SK-N-SH treated with all-trans-retinoic acid at 6 μM for 48 hours (cell line): ENCODE measurements around the gene OSBPL2.

Experiments used
- ATAC-seq: fragments of 200-7000 bp; cut with Tn5 transposase; 3 replicates; pipeline ENCODE4 v1.9.1; 2020; ENCODE audit warnings: mild to moderate bottlenecking, moderate library complexity
- ARNTL ChIP-seq: fragments of 450-650 bp; formaldehyde crosslinking; IDR thresholded peaks from 2 replicates; pipeline ENCODE4 v1.5.0; 2020; ENCODE audit warnings: low read depth, mild to moderate bottlenecking, moderate library complexity, borderline replicate concordance
- BACH2 ChIP-seq: fragments of 250-450 bp; sonication (Bioruptor Pico); IDR thresholded peaks from 2 replicates; pipeline ENCODE4 v1.9.0; 2021; ENCODE audit warnings: mild to moderate bottlenecking, borderline replicate concordance
- CREB5 ChIP-seq: fragments of 250-450 bp; sonication (Bioruptor Pico); IDR thresholded peaks from 2 replicates; pipeline ENCODE4 v1.5.1; 2020; ENCODE audit warnings: low read depth, mild to moderate bottlenecking, moderate library complexity
- ESRRG ChIP-seq: fragments of 250-450 bp; sonication (Bioruptor Pico); IDR thresholded peaks from 2 replicates; pipeline ENCODE4 v1.6.1; 2021; ENCODE audit warnings: mild to moderate bottlenecking
- GLIS3 ChIP-seq: fragments of 250-450 bp; sonication (Bioruptor Pico); IDR thresholded peaks from 2 replicates; pipeline ENCODE4 v1.5.0; 2020; ENCODE audit warnings: mild to moderate bottlenecking, moderate library complexity
- ISL1 ChIP-seq: fragments of 250-450 bp; sonication (Bioruptor Pico); IDR thresholded peaks from 2 replicates; pipeline ENCODE4 v2.1.2; 2022; ENCODE audit warnings: mild to moderate bottlenecking, moderate library complexity
- OSR1 ChIP-seq: fragments of 250-450 bp; sonication (Bioruptor Pico); IDR thresholded peaks from 2 replicates; pipeline ENCODE4 v1.8.0; 2022; ENCODE audit warnings: moderate library complexity, mild to moderate bottlenecking, inconsistent platforms
- PATZ1 ChIP-seq: fragments of 250-450 bp; sonication (Bioruptor Pico); IDR thresholded peaks from 2 replicates; pipeline ENCODE4 v1.8.0; 2020; ENCODE audit warnings: mild to moderate bottlenecking, moderate library complexity, borderline replicate concordance
- POU6F1 ChIP-seq: fragments of 250-450 bp; sonication (Bioruptor Pico); IDR thresholded peaks from 2 replicates; pipeline ENCODE4 v1.8.0; 2021; ENCODE audit warnings: low read depth, mild to moderate bottlenecking, moderate library complexity, borderline replicate concordance
- PPARA ChIP-seq: fragments of 250-450 bp; sonication (Bioruptor Pico); IDR thresholded peaks from 2 replicates; pipeline ENCODE4 v1.5.0; 2020; ENCODE audit warnings: mild to moderate bottlenecking, borderline replicate concordance
- RARB ChIP-seq: fragments of 250-450 bp; sonication (Bioruptor Pico); IDR thresholded peaks from 2 replicates; pipeline ENCODE4 v1.8.0; 2021; ENCODE audit warnings: mild to moderate bottlenecking, moderate library complexity
- SNAI2 ChIP-seq: fragments of 250-450 bp; sonication (Bioruptor Pico); IDR thresholded peaks from 2 replicates; pipeline ENCODE4 v1.5.0; 2020; ENCODE audit warnings: mild to moderate bottlenecking, moderate library complexity
- TCF4 ChIP-seq: fragments of 250-450 bp; sonication (Bioruptor Pico); IDR thresholded peaks from 2 replicates; pipeline ENCODE4 v1.8.0; 2021; ENCODE audit warnings: mild to moderate bottlenecking, moderate library complexity, borderline replicate concordance
- TOX ChIP-seq: fragments of 250-450 bp; sonication (Bioruptor Pico); IDR thresholded peaks from 2 replicates; pipeline ENCODE4 v1.8.0; 2021; ENCODE audit warnings: mild to moderate bottlenecking, moderate library complexity, borderline replicate concordance
- ZC3H10 ChIP-seq: fragments of 250-450 bp; sonication (Bioruptor Pico); IDR thresholded peaks from 2 replicates; pipeline ENCODE4 v1.5.1; 2021; ENCODE audit warnings: mild to moderate bottlenecking, moderate library complexity
- ZFP3 ChIP-seq: fragments of 250-450 bp; sonication (Bioruptor Pico); IDR thresholded peaks from 2 replicates; pipeline ENCODE4 v1.5.0; 2020; ENCODE audit warnings: mild to moderate bottlenecking, moderate library complexity
- ZFP30 ChIP-seq: fragments of 450-650 bp; formaldehyde crosslinking; IDR thresholded peaks from 2 replicates; pipeline ENCODE4 v1.5.0; 2022; ENCODE audit warnings: mild to moderate bottlenecking, moderate library complexity
- ZNF565 ChIP-seq: fragments of 450-650 bp; formaldehyde crosslinking; conservative IDR thresholded peaks from 2 replicates; pipeline ENCODE4 v1.5.0; 2020; ENCODE audit warnings: low read depth, mild to moderate bottlenecking, moderate library complexity
- ZNF70 ChIP-seq: fragments of 450-650 bp; formaldehyde crosslinking; IDR thresholded peaks from 2 replicates; pipeline ENCODE4 v1.5.0; 2020; ENCODE audit warnings: mild to moderate bottlenecking, moderate library complexity
- ZNF8 ChIP-seq: fragments of 450-650 bp; formaldehyde crosslinking; IDR thresholded peaks from 2 replicates; pipeline ENCODE4 v1.5.0; 2020; ENCODE audit warnings: mild to moderate bottlenecking, moderate library complexity
- TF ChIP-seq, protein P1 (sequence below): fragments of 250-450 bp; sonication (Bioruptor Pico); IDR thresholded peaks from 2 replicates; pipeline ENCODE4 v1.5.1; 2021; ENCODE audit warnings: mild to moderate bottlenecking, moderate library complexity

The OSBPL2 gene

DNA sequence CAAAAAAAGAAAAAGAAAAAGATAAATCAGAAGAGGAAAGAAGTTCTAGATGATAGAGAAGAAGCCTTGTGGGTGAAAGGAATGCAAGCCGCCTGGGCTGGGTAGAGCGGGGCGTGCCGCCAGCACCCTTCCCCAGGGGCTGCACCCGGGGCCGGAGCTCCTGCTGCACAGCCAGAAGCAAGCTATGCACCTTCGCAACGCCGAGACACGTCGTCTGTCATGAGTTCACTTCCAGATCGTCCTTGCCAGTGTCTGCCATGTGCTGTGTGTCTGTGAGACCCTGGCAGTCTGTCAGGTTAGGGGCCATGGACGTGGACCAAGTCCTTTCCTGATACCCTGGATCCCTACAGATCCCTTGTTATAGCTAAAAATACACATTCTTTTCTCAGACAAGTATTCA is 38.9 kb downstream of the OSBPL2 start:
- TF ChIP-seq, protein P1, sequence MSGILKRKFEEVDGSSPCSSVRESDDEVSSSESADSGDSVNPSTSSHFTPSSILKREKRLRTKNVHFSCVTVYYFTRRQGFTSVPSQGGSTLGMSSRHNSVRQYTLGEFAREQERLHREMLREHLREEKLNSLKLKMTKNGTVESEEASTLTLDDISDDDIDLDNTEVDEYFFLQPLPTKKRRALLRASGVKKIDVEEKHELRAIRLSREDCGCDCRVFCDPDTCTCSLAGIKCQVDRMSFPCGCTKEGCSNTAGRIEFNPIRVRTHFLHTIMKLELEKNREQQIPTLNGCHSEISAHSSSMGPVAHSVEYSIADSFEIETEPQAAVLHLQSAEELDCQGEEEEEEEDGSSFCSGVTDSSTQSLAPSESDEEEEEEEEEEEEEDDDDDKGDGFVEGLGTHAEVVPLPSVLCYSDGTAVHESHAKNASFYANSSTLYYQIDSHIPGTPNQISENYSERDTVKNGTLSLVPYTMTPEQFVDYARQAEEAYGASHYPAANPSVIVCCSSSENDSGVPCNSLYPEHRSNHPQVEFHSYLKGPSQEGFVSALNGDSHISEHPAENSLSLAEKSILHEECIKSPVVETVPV (CRISPR knock-in tag) = no peak
- ATAC-seq = no peak

- TF ChIP-seq TCF4 (CRISPR knock-in tag) (no peak), CREB5 (CRISPR knock-in tag) (no peak), ZFP30 (CRISPR knock-in tag) (no peak), SNAI2 (CRISPR knock-in tag) (no peak), POU6F1 (CRISPR knock-in tag) (no peak), ZFP3 (CRISPR knock-in tag) (no peak), ZC3H10 (CRISPR knock-in tag) (no peak), PPARA (no peak), GLIS3 (no peak)
- ATAC-seq = no peak
Observed at GRCh38 chr20:62280303-62280702, 42.0 kb downstream of the OSBPL2 start.

DNA sequence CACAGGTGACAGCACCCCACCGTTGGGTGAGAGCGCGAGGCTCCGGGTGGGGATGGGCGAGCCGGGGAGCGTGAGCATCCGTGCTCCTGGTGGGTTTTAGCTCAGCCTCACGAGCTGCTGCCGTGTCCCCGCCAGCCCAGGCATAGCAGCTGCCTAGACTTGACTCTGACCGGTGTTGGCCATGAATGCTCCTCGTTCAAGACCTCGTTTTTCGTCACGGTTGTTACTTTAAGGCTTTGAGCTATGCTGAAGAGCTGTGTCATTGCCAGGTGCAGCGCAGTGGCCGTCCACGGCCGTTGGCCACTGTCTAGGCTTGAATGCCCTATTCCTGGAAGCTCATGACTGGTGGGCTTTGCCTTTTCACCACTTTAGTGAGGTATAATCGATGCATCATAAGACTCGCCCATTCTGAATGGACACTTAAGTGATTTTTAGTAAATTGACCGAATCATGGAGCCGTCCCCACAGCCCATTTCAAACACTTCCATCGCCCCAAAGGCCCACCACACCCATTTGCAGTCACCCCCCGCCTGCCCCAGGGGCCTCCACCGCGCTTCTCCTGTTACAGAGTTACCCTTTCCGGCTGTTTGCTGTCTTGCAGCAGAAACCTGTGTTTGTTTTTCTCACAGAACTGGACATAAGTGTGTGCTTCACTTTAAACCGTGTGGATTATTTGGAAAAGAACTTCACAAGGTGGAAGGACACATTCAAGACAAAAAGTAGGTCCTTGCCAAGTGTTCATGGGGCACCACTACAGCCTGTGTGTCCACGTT is 43.0 kb downstream of the OSBPL2 start:
- TF ChIP-seq GLIS3 = no peak
- no peak for TF ChIP-seq ZNF565 (CRISPR knock-in tag)
- no peak for TF ChIP-seq TOX (CRISPR knock-in tag)
- TF ChIP-seq ZNF8 = no peak
- ATAC-seq = no peak

DNA sequence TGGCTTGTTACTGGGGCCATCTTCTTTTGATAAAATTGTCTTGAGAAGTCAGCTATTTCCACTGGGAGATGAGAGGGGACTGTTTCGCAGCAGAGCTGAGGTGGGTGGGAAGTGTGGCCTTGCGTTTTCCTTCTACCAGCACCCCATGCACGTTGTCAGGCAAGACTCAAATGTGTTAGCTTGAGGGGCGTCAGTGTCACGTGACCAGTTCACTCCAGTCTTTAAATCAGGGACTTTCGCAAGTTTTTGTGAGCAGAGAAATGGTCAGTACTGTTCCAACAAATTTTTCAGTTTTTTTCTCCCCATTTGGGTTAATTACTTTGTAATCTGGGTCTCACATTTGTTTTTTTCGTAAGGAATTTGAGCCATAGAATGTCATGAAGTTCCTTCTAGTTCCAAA is 43.8 kb downstream of the OSBPL2 start:
- ATAC-seq = no peak
- TF ChIP-seq PPARA (no peak), ESRRG (no peak), ISL1 (no peak), ZFP30 (CRISPR knock-in tag) (no peak), SNAI2 (CRISPR knock-in tag) (no peak), PATZ1 (CRISPR knock-in tag) (no peak), ZNF565 (CRISPR knock-in tag) (no peak), POU6F1 (CRISPR knock-in tag) (no peak), ZC3H10 (CRISPR knock-in tag) (no peak), CREB5 (CRISPR knock-in tag) (no peak), TOX (CRISPR knock-in tag) (no peak), ZNF8 (no peak), TCF4 (CRISPR knock-in tag) (no peak), ARNTL (CRISPR knock-in tag) (no peak), ZFP3 (CRISPR knock-in tag) (no peak), OSR1 (CRISPR knock-in tag) (no peak), ZNF70 (CRISPR knock-in tag) (no peak), RARB (CRISPR knock-in tag) (no peak), BACH2 (no peak), GLIS3 (no peak)
- TF ChIP-seq, all 23 proteins: peak for 0
